K562 (cell line): ENCODE data around the gene STPG2. TPM values are rescaled to one million over a fixed set of nuclear protein-coding genes. Genes with fewer than 3 reads are reported as not detected.

Experiments used
- RB1 ChIP-seq: fragments of 450-650 bp; IDR thresholded peaks from 2 replicates; pipeline ENCODE4 v1.6.1; 2017; ENCODE audit warnings: low read depth, mild to moderate bottlenecking
- RNF2 ChIP-seq: sonication (generic); IDR thresholded peaks from 2 replicates; pipeline ENCODE4 v1.6.1; 2016
- ZNF184 ChIP-seq: sonication (generic); formaldehyde crosslinking; IDR thresholded peaks from 2 replicates; pipeline ENCODE4 v1.5.0; 2020; ENCODE audit warnings: missing genetic modification reagents
- ZNF318 ChIP-seq, 2 experiments: fragments of 450-650 bp; IDR thresholded peaks; 2 replicates each; pipeline ENCODE4 v1.6.1; 2016; ENCODE audit warnings: mild to moderate bottlenecking in 2 of 2, borderline replicate concordance in 1 of 2, low read depth in 1 of 2, moderate library complexity in 1 of 2
- polyA plus RNA-seq, 8 experiments: library from polyadenylated mRNA; depleted of rRNA in 4 of 8; stranded (reverse) in 5 of 8; unstranded in 3 of 8; fragments of >200 nt; fragmentation: Nextera tagmentation in 2 of 8; fragmentation: Illumina TruSeq in 1 of 8; extraction: Ambion mirVana in 2 of 8; extraction: Trizol in 1 of 8; gene quantifications; 2 replicates each; pipeline versions ENCODE4 v1.2.1 to v1.2.3, GENCODE V29; 2011 to 2014; ENCODE audit warnings: inconsistent platforms in 1 of 8, missing spikeins in 1 of 8
- total RNA-seq, 7 experiments: library from RNA; depleted of rRNA in 6 of 7; stranded (reverse); fragments of >200 nt in 6 of 7; fragmentation: Illumina TruSeq in 2 of 7; extraction: Trizol in 2 of 7; gene quantifications; 2 replicates each; pipeline versions ENCODE4 v1.2.1 to v1.2.3, GENCODE V29; 2011 to 2021; ENCODE audit warnings: low replicate concordance in 1 of 7

The STPG2 gene
- total and polyA plus RNA-seq, 9 of the 15 experiments (the other 6 are each of a cell fraction or from before 2014, with no cell fraction given): not detected

- no peak for TF ChIP-seq ZNF318 (IDR thresholded peaks at IDR 0.05; ENCODE audit: borderline replicate concordance in 1 of 2, low read depth in 1 of 2)
- TF ChIP-seq RB1: no peak
- TF ChIP-seq ZNF184 (CRISPR knock-in tag): no peak
- no peak for TF ChIP-seq RNF2
These were observed 158.6 kb downstream of the STPG2 start (continued) for GRCh38 chr4:97984545-97985131.
